Endothelial cell of umbilical vein (primary cell): ENCODE data around the gene COPE.

ENCODE experiments used
- EZH2 ChIP-seq: IDR thresholded peaks from 2 replicates; pipeline ENCODE4 v1.6.1; 2012; ENCODE audit warnings: borderline replicate concordance, low read depth, mild to moderate bottlenecking, moderate library complexity, low read length, inconsistent platforms; ENCODE audit not compliant: severe bottlenecking
- FOS ChIP-seq: IDR thresholded peaks from 2 replicates; pipeline ENCODE4 v1.6.1; 2011; ENCODE audit warnings: mild to moderate bottlenecking, low read length, moderate library complexity, borderline replicate concordance; ENCODE audit not compliant: insufficient read depth
- JUN ChIP-seq: IDR thresholded peaks from 2 replicates; pipeline ENCODE4 v1.6.1; 2011; ENCODE audit warnings: borderline replicate concordance, low read depth; ENCODE audit not compliant: insufficient read length, insufficient read depth
- POLR2A ChIP-seq: IDR thresholded peaks from 2 replicates; pipeline ENCODE4 v1.6.1; 2012; ENCODE audit warnings: low read depth, mild to moderate bottlenecking, control low read depth, low read length
- POLR2AphosphoS5 ChIP-seq: IDR thresholded peaks from 2 replicates; pipeline ENCODE4 v1.6.1; 2012; ENCODE audit warnings: low read depth, mild to moderate bottlenecking, control low read depth, low read length, moderate library complexity; ENCODE audit not compliant: insufficient read depth
- TF ChIP-seq, protein P1 (sequence below), 2 donors: IDR thresholded peaks; 1 replicate in 1 of 2; 2 replicates in 1 of 2; pipeline ENCODE4 v1.5.1; 2011; ENCODE audit warnings: low read length in 2 of 2, mild to moderate bottlenecking in 2 of 2, moderate library complexity in 2 of 2, control low read depth in 1 of 2, inconsistent platforms in 1 of 2, low read depth in 1 of 2; ENCODE audit not compliant: insufficient read depth in 1 of 2; ENCODE audit errors: extremely low read depth in 1 of 2

DNA sequence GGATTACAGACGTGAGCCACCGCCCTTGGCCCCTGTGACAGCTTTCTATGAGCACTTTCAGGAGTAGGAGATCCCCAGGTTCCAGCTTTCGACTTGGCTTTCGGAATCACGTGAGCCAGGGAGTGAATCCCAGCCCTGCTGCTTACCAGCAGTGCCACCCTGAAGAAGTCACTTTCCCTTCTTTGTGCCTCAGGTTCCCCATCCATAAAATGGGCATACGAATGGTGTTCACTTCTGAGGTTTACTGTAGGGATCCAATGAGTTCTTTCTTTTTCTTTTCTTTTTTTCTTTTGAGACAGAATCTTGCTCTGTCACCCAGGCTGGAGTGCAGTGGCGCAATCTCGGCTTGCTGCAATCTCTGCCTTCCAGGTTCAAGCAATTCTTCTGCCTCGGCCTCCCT is 26.1 kb upstream of the COPE start:
- TF ChIP-seq EZH2 (no peak), FOS (no peak), POLR2A (no peak), JUN (no peak), POLR2AphosphoS5 (no peak)
- TF ChIP-seq, protein P1, sequence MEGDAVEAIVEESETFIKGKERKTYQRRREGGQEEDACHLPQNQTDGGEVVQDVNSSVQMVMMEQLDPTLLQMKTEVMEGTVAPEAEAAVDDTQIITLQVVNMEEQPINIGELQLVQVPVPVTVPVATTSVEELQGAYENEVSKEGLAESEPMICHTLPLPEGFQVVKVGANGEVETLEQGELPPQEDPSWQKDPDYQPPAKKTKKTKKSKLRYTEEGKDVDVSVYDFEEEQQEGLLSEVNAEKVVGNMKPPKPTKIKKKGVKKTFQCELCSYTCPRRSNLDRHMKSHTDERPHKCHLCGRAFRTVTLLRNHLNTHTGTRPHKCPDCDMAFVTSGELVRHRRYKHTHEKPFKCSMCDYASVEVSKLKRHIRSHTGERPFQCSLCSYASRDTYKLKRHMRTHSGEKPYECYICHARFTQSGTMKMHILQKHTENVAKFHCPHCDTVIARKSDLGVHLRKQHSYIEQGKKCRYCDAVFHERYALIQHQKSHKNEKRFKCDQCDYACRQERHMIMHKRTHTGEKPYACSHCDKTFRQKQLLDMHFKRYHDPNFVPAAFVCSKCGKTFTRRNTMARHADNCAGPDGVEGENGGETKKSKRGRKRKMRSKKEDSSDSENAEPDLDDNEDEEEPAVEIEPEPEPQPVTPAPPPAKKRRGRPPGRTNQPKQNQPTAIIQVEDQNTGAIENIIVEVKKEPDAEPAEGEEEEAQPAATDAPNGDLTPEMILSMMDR (IDR thresholded peaks at IDR 0.05; ENCODE audit: extremely low read depth in 1 of 2, insufficient read depth in 1 of 2, low read depth in 1 of 2, low read length in 2 of 2) = no peak
